K562 (cell line): ENCODE data around the gene SCRN3. TPM values are rescaled to one million over a fixed set of nuclear protein-coding genes. Genes with fewer than 3 reads are reported as not detected.

Experiments
- ATF4 ChIP-seq: fragments of 450-650 bp; formaldehyde crosslinking; IDR thresholded peaks from 2 replicates; pipeline ENCODE4 v1.4.0; 2022; ENCODE audit warnings: mild to moderate bottlenecking, moderate library complexity
- ATF7 ChIP-seq: fragments of 450-650 bp; IDR thresholded peaks from 2 replicates; pipeline ENCODE4 v1.7.1; 2014; ENCODE audit warnings: mild to moderate bottlenecking, moderate library complexity
- CAMTA2 ChIP-seq: fragments of 250-450 bp; sonication (Bioruptor Pico); conservative IDR thresholded peaks from 2 replicates; pipeline ENCODE4 v1.5.1; 2022
- CBX3 ChIP-seq, 2 experiments: IDR thresholded peaks; 1 replicate in 1 of 2; 2 replicates in 1 of 2; pipeline ENCODE4 v1.6.1; 2012; ENCODE audit warnings: inconsistent platforms in 2 of 2, low read length in 2 of 2, borderline replicate concordance in 1 of 2, control low read depth in 1 of 2
- CREB1 ChIP-seq, 2 experiments: sonication (generic) in 1 of 2; formaldehyde crosslinking in 1 of 2; IDR thresholded peaks; 2 replicates each; pipeline versions ENCODE4 v1.6.1 to v1.8.0; 2012 to 2022; ENCODE audit warnings: inconsistent platforms in 1 of 2, mild to moderate bottlenecking in 1 of 2, missing genetic modification reagents in 1 of 2, moderate library complexity in 1 of 2
- DNMT1 ChIP-seq: fragments of 450-650 bp; IDR thresholded peaks from 2 replicates; pipeline ENCODE4 v1.6.1; 2016; ENCODE audit warnings: antibody characterized with exemption, mild to moderate bottlenecking
- E2F6 ChIP-seq, 2 experiments: IDR thresholded peaks; 2 replicates each; pipeline ENCODE4 v1.6.1; 2011; ENCODE audit warnings: borderline replicate concordance in 1 of 2, control low read depth in 1 of 2, low read depth in 1 of 2, low read length in 1 of 2, mild to moderate bottlenecking in 1 of 2, mixed read lengths in 1 of 2, moderate library complexity in 1 of 2; ENCODE audit not compliant: insufficient read depth in 1 of 2, insufficient read length in 1 of 2, poor library complexity in 1 of 2, severe bottlenecking in 1 of 2; ENCODE audit errors: extremely low read depth in 1 of 2
- HCFC1 ChIP-seq: IDR thresholded peaks from 2 replicates; pipeline ENCODE4 v1.6.1; 2012; ENCODE audit warnings: low read depth, low read length, improper control_type of control experiment
- HDAC1 ChIP-seq, 2 experiments: fragments of 450-650 bp; IDR thresholded peaks; 2 replicates each; pipeline ENCODE4 v1.6.1; 2016 to 2017; ENCODE audit warnings: inconsistent platforms in 1 of 2, mild to moderate bottlenecking in 1 of 2, moderate library complexity in 1 of 2
- HES1 ChIP-seq: fragments of 450-650 bp; IDR thresholded peaks from 2 replicates; pipeline ENCODE4 v1.6.1; 2016; ENCODE audit warnings: low read depth, mild to moderate bottlenecking, moderate library complexity
- ID3 ChIP-seq, 2 experiments: fragments of 250-450 bp in 1 of 2; fragments of 450-650 bp in 1 of 2; sonication (Bioruptor Pico) in 1 of 2; IDR thresholded peaks; 2 replicates each; pipeline versions ENCODE4 v1.6.1 to v1.8.0; 2016 to 2021; ENCODE audit warnings: mild to moderate bottlenecking in 2 of 2, moderate library complexity in 2 of 2, missing compliant biosample characterization in 1 of 2, missing genetic modification characterization in 1 of 2
- L3MBTL2 ChIP-seq: fragments of 450-650 bp; IDR thresholded peaks from 2 replicates; pipeline ENCODE4 v1.6.1; 2016; ENCODE audit warnings: mild to moderate bottlenecking, moderate library complexity
- MAFK ChIP-seq: IDR thresholded peaks from 2 replicates; pipeline ENCODE4 v1.6.1; 2011; ENCODE audit warnings: low read length, improper control_type of control experiment
- MLLT1 ChIP-seq, 2 experiments: fragments of 450-650 bp; IDR thresholded peaks; 2 replicates each; pipeline ENCODE4 v1.6.1; 2016
- NFRKB ChIP-seq: fragments of 450-650 bp; IDR thresholded peaks from 2 replicates; pipeline ENCODE4 v1.6.1; 2016; ENCODE audit warnings: low read depth
- OTX1 ChIP-seq: fragments of 450-650 bp; formaldehyde crosslinking; IDR thresholded peaks from 2 replicates; pipeline ENCODE4 v1.4.0; 2022; ENCODE audit warnings: mild to moderate bottlenecking
- POLR3A ChIP-seq: IDR thresholded peaks from 2 replicates; pipeline ENCODE4 v1.6.1; 2011; ENCODE audit warnings: borderline replicate concordance, mild to moderate bottlenecking, moderate library complexity; ENCODE audit not compliant: insufficient read length, insufficient read depth; ENCODE audit errors: extremely low read depth
- RBM39 ChIP-seq: fragments of 200-400 bp; formaldehyde crosslinking; optimal IDR thresholded peaks from 2 replicates; pipeline ENCODE3; 2018; ENCODE audit warnings: low read depth, low read length
- SPI1 ChIP-seq: IDR thresholded peaks from 2 replicates; pipeline ENCODE4 v1.6.1; 2011; ENCODE audit warnings: low read depth, low read length, control low read depth, borderline replicate concordance
- TCF15 ChIP-seq: fragments of 250-450 bp; sonication (Bioruptor Pico); IDR thresholded peaks from 2 replicates; pipeline ENCODE4 v1.8.0; 2022; ENCODE audit warnings: moderate library complexity, mild to moderate bottlenecking, inconsistent platforms
- ZEB2 ChIP-seq: fragments of 450-650 bp; IDR thresholded peaks from 2 replicates; pipeline ENCODE4 v1.6.1; 2016
- ZNF134 ChIP-seq: fragments of 250-450 bp; sonication (Bioruptor Pico); conservative IDR thresholded peaks from 2 replicates; pipeline ENCODE4 v1.4.0; 2020
- polyA plus RNA-seq, 8 experiments: library from polyadenylated mRNA; depleted of rRNA in 4 of 8; stranded (reverse) in 5 of 8; unstranded in 3 of 8; fragments of >200 nt; fragmentation: Nextera tagmentation in 2 of 8; fragmentation: Illumina TruSeq in 1 of 8; extraction: Ambion mirVana in 2 of 8; extraction: Trizol in 1 of 8; gene quantifications; 2 replicates each; pipeline versions ENCODE4 v1.2.1 to v1.2.3, GENCODE V29; 2011 to 2014; ENCODE audit warnings: inconsistent platforms in 1 of 8, missing spikeins in 1 of 8
- total RNA-seq, 7 experiments: library from RNA; depleted of rRNA in 6 of 7; stranded (reverse); fragments of >200 nt in 6 of 7; fragmentation: Illumina TruSeq in 2 of 7; extraction: Trizol in 2 of 7; gene quantifications; 2 replicates each; pipeline versions ENCODE4 v1.2.1 to v1.2.3, GENCODE V29; 2011 to 2021; ENCODE audit warnings: low replicate concordance in 1 of 7

Gene SCRN3
- total and polyA plus RNA-seq, 9 of the 15 experiments (the other 6 are each of a cell fraction or from before 2014, with no cell fraction given) = 7.7 to 21.8 (median 20.0) TPM

- TF ChIP-seq TCF15 (CRISPR knock-in tag) (no peak), ATF7 (peak; percentile 76), L3MBTL2 (peak; percentile 77), HDAC1 (IDR thresholded peaks at IDR 0.05) (peak in 1 of 2 experiments; percentile 91; a peak in 2 of 4 replicates), NFRKB (peak; percentile 81), CREB1 (IDR thresholded peaks at IDR 0.05) (peak; percentile 72), CREB1 (CRISPR knock-in tag; IDR thresholded peaks at IDR 0.05) (peak; percentile 75), HES1 (0 out of 2 replicates have a peak, but pooled peaks have one; percentile 14), DNMT1 (no peak), ZNF134 (CRISPR knock-in tag) (peak; percentile 58), CBX3 (IDR thresholded peaks at IDR 0.05; ENCODE audit: borderline replicate concordance in 1 of 2, low read length in 2 of 2) (0 out of 3 replicates have a peak, but pooled peaks of 1 of the 2 experiments have one; percentile 10), HCFC1 (peak; percentile 72), ZEB2 (peak; percentile 91), OTX1 (CRISPR knock-in tag) (peak; percentile 64; the same call in 1 of the 2 replicates), MLLT1 (IDR thresholded peaks at IDR 0.05) (peak in 1 of 2 experiments; percentile 68; a peak in 1 of 4 replicates), E2F6 (IDR thresholded peaks at IDR 0.05; ENCODE audit: borderline replicate concordance in 1 of 2, extremely low read depth in 1 of 2, insufficient read depth in 1 of 2, insufficient read length in 1 of 2, low read depth in 1 of 2, low read length in 1 of 2, poor library complexity in 1 of 2, severe bottlenecking in 1 of 2) (peak in 1 of 2 experiments; percentile 38), POLR3A (no peak), ATF4 (0 out of 2 replicates have a peak, but pooled peaks have one; percentile 18), SPI1 (peak; percentile 67), CAMTA2 (no peak), MAFK (no peak), ID3 (CRISPR knock-in tag; IDR thresholded peaks at IDR 0.05) (no peak), ID3 (tag; IDR thresholded peaks at IDR 0.05) (peak; percentile 51), RBM39 (no peak)
Observed at GRCh38 chr2:174395284-174395968, at the start of gene SCRN3 (continued).
